ENCODE measurements around the gene UNC119. TPM values are rescaled to one million over a fixed set of nuclear protein-coding genes. Genes with fewer than 3 reads are reported as not detected.

UNC119 gene
- total and polyA plus RNA-seq, 5 donors from 2014 or later = 29.5 to 66.9 (median 31.4) TPM

GRCh38 chr17:28547623-28548416 is 4.6 kb downstream of the UNC119 start:
- H3K4me3 Mint-ChIP-seq = peak overlapping the region in 3 of 4 donors; percentile 35 to 69 (median 64)
- H3K4me1 Mint-ChIP-seq = peaks cover 7 to 55% (median 42%) of the 10 kb centered on the region in 4 donors
- ATAC-seq (ENCODE audit: low read depth in 2 of 2) = peak; percentile 7 to 8
- no peaks in the 10 kb centered on the region for H3K9me3 Mint-ChIP-seq
- no peaks in the 10 kb centered on the region for H3K27me3 ChIP-seq (ENCODE audit: control insufficient read depth, insufficient read depth, low read length)
- peaks cover 56% of the 10 kb centered on the region for H3K4me1 ChIP-seq (ENCODE audit: control insufficient read depth, insufficient read depth, low read length, poor library complexity, severe bottlenecking)
- no peaks in the 10 kb centered on the region for H3K27me3 Mint-ChIP-seq
- peak; percentile 28 to 72 (median 33) for DNase-seq
- H3K36me3 ChIP-seq (ENCODE audit: control insufficient read depth, insufficient read depth, low read length) = peaks cover 11% of the 10 kb centered on the region
- H3K27ac Mint-ChIP-seq = peak overlapping the region; percentile 78 to 97 (median 96)
- H3K9me3 ChIP-seq (ENCODE audit: control insufficient read depth in 2 of 2, low read length in 2 of 2) = no peaks in the 10 kb centered on the region
- H3K27ac ChIP-seq (ENCODE audit: insufficient read depth, low read length, poor library complexity, severe bottlenecking) = peak overlapping the region; percentile 92
- no peak overlapping the region for H3K4me3 ChIP-seq (ENCODE audit: low read depth, low read length)
- peaks cover 4% of the 10 kb centered on the region for H3K36me3 Mint-ChIP-seq

- H3K27ac Mint-ChIP-seq = peak overlapping the region; percentile 55 to 97 (median 78)
- H3K4me3 Mint-ChIP-seq = peak overlapping the region in 3 of 4 donors; percentile 34 to 69 (median 64)
- H3K27ac ChIP-seq (ENCODE audit: insufficient read depth, low read length, poor library complexity, severe bottlenecking) = no peak overlapping the region
- no peak overlapping the region for H3K4me3 ChIP-seq (ENCODE audit: low read depth, low read length)
- no peaks in the 10 kb centered on the region for H3K27me3 ChIP-seq (ENCODE audit: control insufficient read depth, insufficient read depth, low read length)
- ATAC-seq (ENCODE audit: low read depth in 2 of 2) (no peak), DNase-seq (no peak)
- H3K4me1 Mint-ChIP-seq = peaks cover 7 to 52% (median 39%) of the 10 kb centered on the region in 4 donors
- no peaks in the 10 kb centered on the region for H3K9me3 ChIP-seq (ENCODE audit: control insufficient read depth in 2 of 2, low read length in 2 of 2)
- H3K36me3 ChIP-seq (ENCODE audit: control insufficient read depth, insufficient read depth, low read length) = peaks cover 10% of the 10 kb centered on the region
- peaks cover 4% of the 10 kb centered on the region for H3K36me3 Mint-ChIP-seq
- no peaks in the 10 kb centered on the region for H3K27me3 Mint-ChIP-seq
- H3K9me3 Mint-ChIP-seq = no peaks in the 10 kb centered on the region
- H3K4me1 ChIP-seq (ENCODE audit: control insufficient read depth, insufficient read depth, low read length, poor library complexity, severe bottlenecking) = peaks cover 50% of the 10 kb centered on the region
Measured at GRCh38 chr17:28547096-28547622, 5.3 kb downstream of the UNC119 start.

GRCh38 chr17:28545787-28546415 is 6.5 kb downstream of the UNC119 start:
- DNase-seq (no peak), ATAC-seq (ENCODE audit: low read depth in 2 of 2) (no peak)
- no peaks in the 10 kb centered on the region for H3K27me3 ChIP-seq (ENCODE audit: control insufficient read depth, insufficient read depth, low read length)
- Mint-ChIP-seq H3K36me3 (peaks cover 4% of the 10 kb centered on the region), H3K27me3 (no peaks in the 10 kb centered on the region), H3K9me3 (no peaks in the 10 kb centered on the region), H3K4me3 (no peak overlapping the region), H3K27ac (peak overlapping the region in 2 of 3 donors; percentile 32 to 35), H3K4me1 (peaks cover 7 to 41% (median 29%) of the 10 kb centered on the region in 4 donors)
- H3K27ac ChIP-seq (ENCODE audit: insufficient read depth, low read length, poor library complexity, severe bottlenecking) = no peak overlapping the region
- H3K4me3 ChIP-seq (ENCODE audit: low read depth, low read length) = no peak overlapping the region
- no peaks in the 10 kb centered on the region for H3K9me3 ChIP-seq (ENCODE audit: control insufficient read depth in 2 of 2, low read length in 2 of 2)
- H3K4me1 ChIP-seq (ENCODE audit: control insufficient read depth, insufficient read depth, low read length, poor library complexity, severe bottlenecking) = peaks cover 38% of the 10 kb centered on the region
- peaks cover 10% of the 10 kb centered on the region for H3K36me3 ChIP-seq (ENCODE audit: control insufficient read depth, insufficient read depth, low read length)

GRCh38 chr17:28545141-28545503 is 7.3 kb downstream of the UNC119 start:
- no peak overlapping the region for H3K4me3 ChIP-seq (ENCODE audit: low read depth, low read length)
- H3K36me3 ChIP-seq (ENCODE audit: control insufficient read depth, insufficient read depth, low read length) = peaks cover 10% of the 10 kb centered on the region
- no peaks in the 10 kb centered on the region for H3K27me3 Mint-ChIP-seq
- peaks cover 4% of the 10 kb centered on the region for H3K36me3 Mint-ChIP-seq
- DNase-seq (no peak), ATAC-seq (ENCODE audit: low read depth in 2 of 2) (no peak)
- peaks cover 30% of the 10 kb centered on the region for H3K4me1 ChIP-seq (ENCODE audit: control insufficient read depth, insufficient read depth, low read length, poor library complexity, severe bottlenecking)
- H3K4me1 Mint-ChIP-seq = peaks cover 7 to 33% (median 23%) of the 10 kb centered on the region in 4 donors
- H3K4me3 Mint-ChIP-seq = no peak overlapping the region
- no peak overlapping the region for H3K27ac ChIP-seq (ENCODE audit: insufficient read depth, low read length, poor library complexity, severe bottlenecking)
- no peaks in the 10 kb centered on the region for H3K9me3 ChIP-seq (ENCODE audit: control insufficient read depth in 2 of 2, low read length in 2 of 2)
- H3K27ac Mint-ChIP-seq = peak overlapping the region; percentile 22 to 35 (median 32)
- no peaks in the 10 kb centered on the region for H3K27me3 ChIP-seq (ENCODE audit: control insufficient read depth, insufficient read depth, low read length)
- H3K9me3 Mint-ChIP-seq = no peaks in the 10 kb centered on the region

GRCh38 chr17:28544402-28545140 is 7.9 kb downstream of the UNC119 start:
- Mint-ChIP-seq H3K4me3 (no peak overlapping the region), H3K4me1 (peaks cover 7 to 28% (median 18%) of the 10 kb centered on the region in 4 donors), H3K36me3 (peaks cover 4% of the 10 kb centered on the region), H3K27ac (peak overlapping the region in 2 of 3 donors; percentile 29 to 35), H3K27me3 (no peaks in the 10 kb centered on the region), H3K9me3 (no peaks in the 10 kb centered on the region)
- no peaks in the 10 kb centered on the region for H3K9me3 ChIP-seq (ENCODE audit: control insufficient read depth in 2 of 2, low read length in 2 of 2)
- no peak overlapping the region for H3K27ac ChIP-seq (ENCODE audit: insufficient read depth, low read length, poor library complexity, severe bottlenecking)
- H3K4me3 ChIP-seq (ENCODE audit: low read depth, low read length) = no peak overlapping the region
- H3K27me3 ChIP-seq (ENCODE audit: control insufficient read depth, insufficient read depth, low read length) = no peaks in the 10 kb centered on the region
- H3K4me1 ChIP-seq (ENCODE audit: control insufficient read depth, insufficient read depth, low read length, poor library complexity, severe bottlenecking) = peaks cover 24% of the 10 kb centered on the region
- DNase-seq (no peak), ATAC-seq (ENCODE audit: low read depth in 2 of 2) (no peak)
- peaks cover 10% of the 10 kb centered on the region for H3K36me3 ChIP-seq (ENCODE audit: control insufficient read depth, insufficient read depth, low read length)

GRCh38 chr17:28541439-28541838 is 11.0 kb downstream of the UNC119 start:
- Histone ChIP-seq H3K9me3 (ENCODE audit: control insufficient read depth in 2 of 2, low read length in 2 of 2) (no peaks in the 10 kb centered on the region), H3K27ac (ENCODE audit: insufficient read depth, low read length, poor library complexity, severe bottlenecking) (no peak overlapping the region), H3K4me3 (ENCODE audit: low read depth, low read length) (no peak overlapping the region), H3K27me3 (ENCODE audit: control insufficient read depth, insufficient read depth, low read length) (no peaks in the 10 kb centered on the region), H3K36me3 (ENCODE audit: control insufficient read depth, insufficient read depth, low read length) (peaks cover 4% of the 10 kb centered on the region), H3K4me1 (ENCODE audit: control insufficient read depth, insufficient read depth, low read length, poor library complexity, severe bottlenecking) (no peaks in the 10 kb centered on the region)
- no peak for ATAC-seq (ENCODE audit: low read depth in 2 of 2)
- Mint-ChIP-seq H3K27me3 (no peaks in the 10 kb centered on the region), H3K36me3 (peaks cover 4% of the 10 kb centered on the region), H3K27ac (no peak overlapping the region), H3K9me3 (no peaks in the 10 kb centered on the region), H3K4me3 (no peak overlapping the region), H3K4me1 (peaks cover 0 to 4% (median 3%) of the 10 kb centered on the region in 4 donors)
- DNase-seq = no peak

GRCh38 chr17:28540231-28540630 is 12.2 kb downstream of the UNC119 start:
- Histone ChIP-seq H3K27ac (ENCODE audit: insufficient read depth, low read length, poor library complexity, severe bottlenecking) (no peak overlapping the region), H3K9me3 (ENCODE audit: control insufficient read depth in 2 of 2, low read length in 2 of 2) (no peaks in the 10 kb centered on the region), H3K27me3 (ENCODE audit: control insufficient read depth, insufficient read depth, low read length) (no peaks in the 10 kb centered on the region), H3K4me1 (ENCODE audit: control insufficient read depth, insufficient read depth, low read length, poor library complexity, severe bottlenecking) (no peaks in the 10 kb centered on the region), H3K36me3 (ENCODE audit: control insufficient read depth, insufficient read depth, low read length) (no peaks in the 10 kb centered on the region), H3K4me3 (ENCODE audit: low read depth, low read length) (no peak overlapping the region)
- Mint-ChIP-seq H3K27me3 (no peaks in the 10 kb centered on the region), H3K4me1 (no peaks in the 10 kb centered on the region), H3K4me3 (no peak overlapping the region), H3K9me3 (no peaks in the 10 kb centered on the region), H3K36me3 (no peaks in the 10 kb centered on the region), H3K27ac (peak overlapping the region in 1 of 3 donors; percentile 83)
- DNase-seq (no peak), ATAC-seq (ENCODE audit: low read depth in 2 of 2) (no peak)

Data from CD4-positive, CD25-positive, alpha-beta regulatory T cell (primary cell).